Right kidney (tissue), 9 donors: ENCODE data around the gene AKR7A3.

Experiments used
- DNase-seq: peaks from one replicate; pipeline ENCODE4 v3.0.0-alpha.2; 2016
- long read RNA-seq, 8 donors: transcript quantifications; one replicate each; lab custom pipeline, GENCODE V29; 2026

The AKR7A3 gene
- long read RNA-seq, donor 1, partial matches to known transcripts, result 0 of 1 reads
- long read RNA-seq, donor 1, other reads (novel, unspliced or antisense), result 0 of 1 reads
- long read RNA-seq, donor 2, result 0 reads
- long read RNA-seq, donor 3, result 0 reads
- long read RNA-seq, donor 4, result 0 reads
- long read RNA-seq, donor 5, result 0 reads
- long read RNA-seq, donor 6, result 0 reads
- long read RNA-seq, donor 7, result 0 reads
- long read RNA-seq, donor 8, result 0 reads

DNA sequence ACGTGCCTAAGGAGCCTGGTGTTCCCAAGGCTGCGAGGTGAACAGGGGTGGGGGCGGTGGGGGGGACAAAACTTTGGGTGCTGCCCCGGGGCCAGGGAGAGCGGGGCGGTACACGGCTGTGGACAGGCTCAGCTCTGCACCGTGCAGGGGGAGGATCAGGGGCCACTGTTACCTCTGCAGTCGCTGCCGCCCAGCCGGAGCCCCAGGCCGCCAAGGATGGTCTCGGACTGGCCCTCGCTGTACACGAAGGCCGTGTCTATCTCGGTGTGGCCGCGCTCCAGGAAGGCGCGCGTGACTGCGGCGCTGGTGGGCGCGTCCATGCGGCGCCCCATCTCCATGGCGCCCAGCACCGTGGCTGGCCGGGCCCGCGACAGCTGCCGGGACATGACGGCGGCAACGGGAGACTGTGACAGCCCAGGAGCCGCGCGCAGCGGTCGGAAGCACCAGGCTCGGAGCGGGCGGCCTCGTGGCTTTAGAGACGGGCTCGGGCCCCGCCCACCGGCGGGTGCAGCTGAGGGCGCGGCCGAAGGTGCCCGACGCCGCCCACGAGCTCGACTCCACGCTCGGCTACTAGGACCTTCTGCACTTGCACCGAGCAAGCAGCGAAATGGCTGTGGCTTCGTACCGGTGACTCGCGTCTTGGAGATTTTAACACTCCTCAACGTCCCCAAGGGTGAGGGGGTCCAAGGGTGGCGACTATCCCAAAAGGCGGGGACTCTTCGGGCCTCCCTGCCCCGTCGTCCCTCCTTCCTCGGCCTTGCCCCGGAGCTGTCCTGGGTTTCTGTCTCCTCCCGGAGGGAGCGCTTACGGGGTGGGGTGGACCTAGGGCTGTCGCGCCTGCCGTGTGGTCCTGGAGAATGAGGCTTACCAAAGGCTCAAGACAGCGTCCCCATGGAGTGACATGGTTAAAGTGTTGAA is at the start of gene AKR7A3:
TSS of gene AKR7A3 (minus strand) at position 447 of the 918 bp plus-strand sequence. CDS start at position 386, 61 bp downstream.
- DNase-seq, result peak; percentile 46

DNA sequence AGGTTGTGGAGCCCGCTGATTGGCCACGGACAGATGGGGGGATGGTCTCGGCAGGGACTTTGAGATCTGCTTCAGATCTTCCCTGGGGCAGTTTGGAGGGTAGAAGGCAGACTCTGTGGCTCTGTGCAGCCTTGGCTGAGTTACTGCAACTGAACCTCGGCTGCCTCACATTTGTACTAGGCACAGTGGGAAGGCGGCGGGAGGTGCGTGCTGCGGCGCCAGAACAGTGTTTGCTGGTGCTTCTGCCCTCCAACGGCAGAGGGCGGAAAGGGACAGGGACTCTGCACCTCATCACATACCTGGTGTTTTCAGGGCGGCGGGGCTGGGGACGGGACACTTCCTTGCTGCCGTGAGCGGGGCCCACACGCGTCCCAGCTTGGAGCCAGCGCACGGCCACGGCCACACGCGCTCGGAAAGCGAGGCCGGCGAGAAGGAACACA is 49.8 kb upstream of the AKR7A3 start:
- DNase-seq, result peak; percentile 56

DNA sequence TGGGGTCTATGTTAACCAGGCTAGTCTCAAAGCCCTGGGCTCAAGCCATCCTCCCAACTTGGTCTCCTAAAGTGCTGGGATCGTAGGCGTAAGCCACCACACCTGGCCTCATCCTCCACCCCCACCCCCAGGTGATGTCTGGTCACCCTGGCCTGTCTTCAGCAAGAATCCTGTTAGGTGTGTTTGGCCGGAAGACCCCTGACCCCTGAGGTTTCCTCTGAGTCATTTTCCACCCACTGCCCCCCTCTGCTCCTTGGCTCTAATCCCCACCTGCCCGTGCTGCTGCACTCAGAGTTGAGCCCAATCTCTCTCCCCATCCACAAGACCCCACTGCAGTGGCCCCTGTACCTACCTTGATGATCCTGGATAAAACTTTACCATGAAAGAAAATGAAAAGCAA is 48.7 kb upstream of the AKR7A3 start:
- DNase-seq, result no peak

DNA sequence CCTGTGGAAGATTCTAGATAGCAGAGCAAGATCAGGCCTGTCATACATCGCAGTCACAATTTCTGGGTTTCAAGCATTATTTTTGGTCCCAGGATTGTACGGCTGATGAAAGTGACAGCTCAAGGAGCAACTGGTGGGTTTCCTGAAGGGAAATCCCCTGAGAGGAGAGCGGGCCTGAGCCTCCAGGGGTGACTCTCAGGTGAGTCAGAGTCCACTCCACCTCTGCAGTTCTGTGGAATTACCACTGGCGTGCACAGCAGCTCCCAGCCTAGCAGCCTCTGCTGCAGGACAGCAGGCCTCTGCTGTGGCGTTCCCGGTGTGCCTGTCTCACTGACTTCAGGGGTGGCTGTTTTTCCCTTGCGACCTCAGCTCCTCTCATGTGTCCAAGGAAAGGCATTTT is 48.0 kb upstream of the AKR7A3 start:
- DNase-seq, result no peak

DNA sequence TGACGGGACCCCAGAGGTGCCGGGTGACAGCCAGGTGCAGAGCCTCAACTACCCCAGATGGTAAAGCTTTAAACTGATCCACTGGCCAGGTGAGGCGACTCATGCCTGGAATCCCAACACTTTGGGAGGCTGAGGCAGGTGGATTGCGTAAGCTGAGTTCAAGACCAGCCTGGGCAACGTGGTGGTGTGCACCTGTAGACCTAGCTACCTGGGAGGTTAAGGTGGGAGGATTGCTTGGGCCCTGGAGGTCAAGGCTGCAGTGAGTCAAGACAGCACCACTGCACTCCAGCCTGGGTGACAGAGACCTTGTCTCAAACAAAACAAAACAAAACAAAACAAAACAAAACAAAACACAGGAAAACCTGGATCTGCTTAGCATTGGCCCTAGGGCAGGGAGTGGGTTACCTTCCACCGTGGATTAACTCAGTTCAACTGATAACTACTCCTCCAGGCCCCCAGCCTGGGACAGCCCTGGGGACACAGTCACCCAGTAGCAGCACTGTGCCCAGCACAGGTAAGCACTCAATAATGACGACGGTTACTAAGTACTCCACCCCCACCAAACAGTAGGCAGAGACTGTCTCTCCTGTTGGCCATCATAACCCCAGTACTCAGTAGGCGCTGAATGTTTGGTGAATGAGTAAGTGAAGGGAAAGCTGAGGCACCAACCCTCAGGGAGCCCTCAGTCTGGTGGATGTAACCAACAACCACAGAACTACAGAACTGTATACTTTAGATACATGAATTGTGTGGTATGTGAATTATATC is 45.2 kb upstream of the AKR7A3 start:
- no peak for DNase-seq

DNA sequence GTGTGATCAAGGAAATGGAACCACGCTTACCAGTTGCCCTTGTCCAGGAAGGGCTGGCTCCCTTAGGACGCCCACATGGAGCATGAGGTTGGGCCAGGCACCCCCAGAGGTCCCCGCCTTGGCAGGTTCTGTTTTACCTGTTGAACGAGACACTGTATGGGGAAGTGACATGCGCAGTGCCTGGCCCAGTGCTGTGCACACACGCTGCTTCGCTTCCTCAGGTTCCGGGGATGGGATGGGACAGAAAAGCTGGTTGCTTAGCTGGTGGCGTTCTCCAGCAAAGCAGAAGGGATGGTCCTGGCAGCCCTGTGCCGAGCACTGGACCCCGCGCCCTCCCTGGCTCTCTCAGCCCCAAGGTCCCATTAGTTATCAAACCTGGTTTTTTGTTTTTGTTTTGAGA is 44.3 kb upstream of the AKR7A3 start:
- no peak for DNase-seq

DNA sequence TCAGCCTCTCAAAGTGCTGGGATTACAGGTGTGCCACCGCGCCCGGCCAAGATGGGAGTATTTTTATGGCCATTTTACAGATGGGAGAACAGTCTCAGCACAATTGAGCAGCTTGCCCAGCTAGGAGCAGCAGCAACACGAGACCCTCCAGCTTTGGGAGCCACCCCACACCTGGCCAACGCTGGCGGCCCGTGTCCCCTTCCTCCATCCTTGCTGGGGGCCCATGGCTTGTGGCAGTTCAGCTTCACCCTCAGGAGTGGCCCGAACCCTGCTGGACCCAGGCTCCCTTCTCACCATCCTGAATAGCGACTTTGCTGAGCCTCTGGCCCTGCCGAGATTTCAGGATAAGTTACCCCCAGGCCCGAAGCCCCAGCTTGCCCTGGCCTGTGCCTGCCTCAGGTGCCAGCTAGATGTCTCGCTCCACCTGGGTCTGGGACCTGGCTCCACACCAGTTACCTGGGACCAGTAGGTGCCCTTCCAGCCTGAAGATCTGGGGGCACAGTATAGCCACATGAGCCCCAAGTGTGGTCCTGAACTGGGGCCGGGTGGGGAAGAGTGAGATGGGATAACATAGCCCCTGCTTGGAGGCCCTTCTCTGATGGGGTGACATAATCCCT is 42.8 kb upstream of the AKR7A3 start:
- DNase-seq, result no peak

DNA sequence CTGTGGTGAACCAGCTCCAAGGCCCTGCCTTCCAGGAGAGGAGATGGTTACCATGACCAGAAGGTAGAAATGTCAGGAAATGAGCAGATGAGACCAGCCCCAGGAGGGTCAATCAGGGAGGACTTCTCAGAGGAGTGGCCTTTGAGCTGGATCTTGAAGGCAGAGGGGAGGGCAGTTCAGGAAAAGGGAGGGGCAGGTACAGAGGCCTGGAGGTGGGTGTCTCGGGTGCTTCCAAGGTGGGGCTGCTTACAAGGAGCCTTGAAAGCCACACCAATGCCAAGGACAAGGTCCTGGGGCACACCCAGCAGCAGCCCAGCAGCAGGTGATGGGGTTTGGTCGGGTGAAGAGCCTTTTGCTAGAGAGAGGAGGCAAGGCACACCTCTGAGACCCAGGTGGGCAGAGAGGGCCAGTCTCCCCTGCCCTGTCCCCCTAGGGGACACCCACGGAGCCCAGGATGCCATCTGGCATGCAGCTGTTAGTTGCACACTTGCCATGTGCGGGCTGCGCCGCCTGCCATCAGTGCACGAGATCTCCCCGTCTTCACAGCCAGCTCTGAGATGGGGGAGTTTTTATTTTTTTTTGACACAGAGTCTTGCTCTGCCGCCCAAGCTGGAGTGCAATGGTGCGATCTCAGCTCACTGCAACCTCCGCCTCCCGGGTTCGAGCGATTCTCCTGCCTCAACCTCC is 42.0 kb upstream of the AKR7A3 start:
- no peak for DNase-seq

DNA sequence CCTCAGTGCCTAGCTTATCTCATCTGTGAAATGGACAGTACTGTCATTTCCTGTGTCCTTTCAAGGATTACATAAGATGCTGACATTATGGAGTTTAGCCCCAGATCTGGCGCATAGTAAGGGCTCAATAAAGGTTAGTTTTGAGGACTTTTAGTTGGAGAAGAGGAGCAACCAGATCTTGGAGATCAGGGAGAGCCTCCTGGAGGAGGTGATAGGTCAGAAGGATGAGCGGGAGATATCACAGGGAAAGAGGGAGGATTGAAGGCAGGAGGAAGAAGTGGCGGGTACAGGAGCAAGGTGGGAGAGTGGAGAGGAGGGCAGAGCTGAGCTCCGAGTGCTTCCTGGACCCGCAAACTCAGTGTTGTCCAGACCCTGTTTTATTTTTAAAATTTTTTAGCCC is 41.0 kb upstream of the AKR7A3 start:
- no peak for DNase-seq

DNA sequence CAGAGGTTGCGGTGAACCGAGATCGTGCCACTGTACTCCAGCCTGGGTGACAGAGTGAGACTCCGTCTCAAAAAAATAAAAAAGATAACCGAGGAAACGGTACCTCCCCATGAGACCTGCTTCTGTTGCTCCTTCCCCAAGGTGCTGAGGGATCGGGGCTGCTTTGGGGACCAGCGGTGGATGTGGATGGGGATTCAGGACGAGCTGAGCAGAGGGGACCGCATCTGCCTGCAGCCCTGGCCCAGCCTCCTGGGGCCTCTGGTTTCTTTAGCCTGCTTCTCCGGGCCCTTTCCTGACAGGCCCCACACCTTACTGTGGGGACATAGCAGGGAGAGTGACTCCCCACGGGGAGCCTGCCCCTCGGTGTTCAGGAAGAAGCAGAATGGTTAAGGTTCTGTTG is 40.6 kb upstream of the AKR7A3 start:
- no peak for DNase-seq

DNA sequence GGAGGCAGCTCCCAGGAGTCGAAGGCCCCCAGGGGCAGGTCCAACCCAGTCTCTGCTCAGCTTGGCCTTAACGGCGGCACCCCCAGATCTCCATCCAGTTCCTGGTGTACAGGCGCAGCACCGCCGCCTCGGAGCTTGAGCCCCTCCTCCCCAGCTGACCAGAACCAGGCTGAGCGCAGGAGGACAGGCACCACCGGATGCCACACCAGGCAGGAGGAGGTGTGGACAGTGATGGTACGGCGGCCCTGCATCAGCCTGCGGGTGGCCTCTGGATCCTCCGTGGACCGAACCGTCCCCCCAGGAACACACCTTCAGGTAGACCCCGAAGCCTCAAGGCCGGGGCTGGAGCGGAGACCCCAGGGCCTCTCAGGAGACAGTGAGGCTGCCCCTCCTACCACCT is 39.9 kb upstream of the AKR7A3 start:
- DNase-seq, result no peak

DNA sequence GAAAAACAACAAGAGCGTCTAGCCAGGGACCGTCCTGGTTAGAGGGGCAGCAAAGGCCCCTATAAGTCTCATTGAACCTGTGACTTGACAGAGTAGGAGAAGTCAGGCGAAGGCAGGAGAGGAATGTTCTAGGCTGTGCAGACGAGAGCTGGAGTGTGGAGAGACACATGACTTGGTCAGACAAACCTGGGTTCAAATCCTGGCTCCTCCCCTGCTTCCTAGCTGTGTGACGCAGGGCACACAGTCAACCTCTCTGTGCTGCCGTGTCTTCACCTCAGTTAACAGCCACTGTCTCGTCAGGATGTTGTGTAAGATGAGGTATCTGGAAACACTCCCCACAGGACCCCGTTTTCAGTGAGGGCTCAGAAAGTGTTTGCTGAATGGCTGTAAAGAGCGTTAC is 39.2 kb upstream of the AKR7A3 start:
- DNase-seq, result no peak

DNA sequence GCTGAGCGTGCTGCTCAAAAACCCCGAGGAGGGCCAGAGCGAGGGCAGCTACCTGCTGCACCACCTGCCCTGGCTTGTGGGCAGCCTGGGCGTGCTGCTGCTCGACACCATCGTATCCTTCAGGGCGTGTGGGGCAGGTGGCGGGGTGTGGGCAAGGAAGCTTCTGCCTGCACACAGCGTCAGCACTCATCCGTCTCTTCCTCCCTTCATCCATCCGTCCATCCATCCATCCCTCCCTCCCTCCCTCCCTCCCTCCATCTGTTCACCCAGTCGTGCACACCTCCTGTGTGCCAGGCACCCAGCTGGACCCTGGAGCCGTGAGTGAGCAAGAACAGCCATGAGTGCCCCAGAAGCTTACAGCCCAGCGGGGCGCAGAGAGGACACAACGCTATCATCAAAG is 38.7 kb upstream of the AKR7A3 start:
- DNase-seq, result no peak

DNA sequence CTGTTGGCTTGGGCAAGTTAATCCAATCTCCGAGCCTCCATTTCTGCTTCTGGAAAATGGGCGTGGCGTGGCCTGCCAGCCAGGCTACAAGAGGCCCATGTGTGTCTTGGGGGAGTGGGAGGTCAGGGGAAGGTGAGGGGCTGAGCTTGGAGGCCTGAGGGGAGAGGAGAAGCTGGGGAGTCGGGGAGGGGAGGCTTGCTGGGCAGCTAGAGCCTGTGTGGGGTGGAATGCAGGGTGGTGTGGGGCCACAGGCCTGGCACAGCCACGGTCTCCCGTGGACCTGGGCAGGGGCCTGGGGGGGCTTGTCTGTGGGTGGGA is 38.1 kb upstream of the AKR7A3 start:
- no peak for DNase-seq

DNA sequence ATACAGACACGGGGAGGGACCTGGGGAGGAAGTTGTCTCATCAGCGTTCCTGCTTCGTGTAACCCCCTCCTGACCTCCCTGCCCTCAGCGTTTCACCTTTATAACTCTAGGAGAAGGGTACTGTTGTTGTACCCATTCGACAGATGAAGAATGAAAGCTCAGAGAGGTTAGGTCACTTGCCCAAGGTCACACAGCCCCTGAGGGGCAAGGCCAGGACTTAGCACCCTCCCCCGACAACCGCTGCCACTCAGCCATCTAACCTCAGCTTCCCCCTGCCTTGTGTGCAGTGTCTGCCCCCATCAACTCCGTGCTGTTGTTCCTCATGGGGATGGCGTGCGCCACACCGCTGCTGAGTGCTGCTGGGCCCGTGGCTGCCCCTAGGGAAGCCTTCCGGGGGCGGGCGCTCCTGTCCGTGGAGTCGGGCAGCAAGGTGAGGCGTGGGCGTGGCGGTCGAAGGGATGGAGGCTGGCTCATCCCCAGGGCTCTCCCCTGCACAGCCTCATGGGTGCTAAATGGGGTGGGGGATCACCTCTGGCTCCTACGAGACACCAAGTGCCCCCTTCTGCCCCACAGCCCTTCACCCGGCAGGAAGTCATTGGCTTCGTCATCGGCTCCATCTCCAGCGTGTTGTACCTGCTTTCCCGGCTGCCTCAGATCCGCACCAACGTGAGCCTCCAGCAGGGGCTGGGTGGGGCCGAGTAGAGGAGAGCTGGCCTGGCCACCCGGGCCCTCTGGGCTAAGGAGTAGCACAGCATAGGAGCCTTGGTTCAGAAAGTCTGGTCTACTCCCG is 37.6 kb upstream of the AKR7A3 start:
- DNase-seq, result no peak

DNA sequence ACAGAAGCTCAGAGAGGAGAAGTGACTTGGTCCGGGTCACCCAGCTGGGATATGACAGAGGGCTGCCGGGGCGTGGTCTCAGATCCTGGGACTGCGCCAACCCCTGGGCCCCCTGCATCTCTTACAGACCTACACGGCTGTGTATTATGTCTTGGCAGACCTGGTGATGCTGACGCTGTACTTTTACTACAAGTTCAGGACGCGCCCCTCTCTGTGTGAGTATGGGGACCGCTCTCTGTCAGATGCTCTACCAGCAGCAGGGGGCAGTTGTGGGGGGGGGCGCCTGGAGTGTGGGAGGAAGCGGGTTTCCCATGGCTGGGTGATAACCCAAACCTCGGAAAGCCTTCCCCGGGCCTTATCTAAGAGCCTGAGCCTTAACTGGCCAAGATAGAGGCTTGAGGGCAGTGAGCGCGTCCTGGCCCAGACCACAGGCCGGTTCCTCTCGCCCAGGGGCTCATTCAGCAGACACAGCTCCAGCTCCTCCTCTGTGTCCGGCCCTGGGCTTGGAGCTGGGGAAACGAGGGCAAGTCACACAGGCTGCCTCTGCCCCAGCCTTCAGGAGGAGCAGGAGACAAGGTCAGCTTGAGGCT is 36.9 kb upstream of the AKR7A3 start:
- DNase-seq, result no peak

DNA sequence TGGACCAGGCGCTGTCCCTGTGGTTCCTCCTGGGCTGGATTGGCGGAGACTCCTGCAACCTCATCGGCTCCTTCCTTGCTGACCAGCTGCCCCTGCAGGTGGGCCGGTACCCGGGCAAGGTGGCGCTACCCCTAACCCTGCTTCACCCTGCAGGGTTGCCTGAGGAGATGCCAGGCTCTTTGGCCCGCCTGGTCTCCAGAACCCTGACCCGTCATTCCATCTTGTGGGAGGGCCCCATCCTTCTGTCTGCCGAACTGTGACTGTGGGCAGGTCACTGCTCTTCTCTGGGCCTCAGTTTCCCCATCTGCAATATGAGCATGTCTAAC is 36.1 kb upstream of the AKR7A3 start:
- DNase-seq, result no peak

DNA sequence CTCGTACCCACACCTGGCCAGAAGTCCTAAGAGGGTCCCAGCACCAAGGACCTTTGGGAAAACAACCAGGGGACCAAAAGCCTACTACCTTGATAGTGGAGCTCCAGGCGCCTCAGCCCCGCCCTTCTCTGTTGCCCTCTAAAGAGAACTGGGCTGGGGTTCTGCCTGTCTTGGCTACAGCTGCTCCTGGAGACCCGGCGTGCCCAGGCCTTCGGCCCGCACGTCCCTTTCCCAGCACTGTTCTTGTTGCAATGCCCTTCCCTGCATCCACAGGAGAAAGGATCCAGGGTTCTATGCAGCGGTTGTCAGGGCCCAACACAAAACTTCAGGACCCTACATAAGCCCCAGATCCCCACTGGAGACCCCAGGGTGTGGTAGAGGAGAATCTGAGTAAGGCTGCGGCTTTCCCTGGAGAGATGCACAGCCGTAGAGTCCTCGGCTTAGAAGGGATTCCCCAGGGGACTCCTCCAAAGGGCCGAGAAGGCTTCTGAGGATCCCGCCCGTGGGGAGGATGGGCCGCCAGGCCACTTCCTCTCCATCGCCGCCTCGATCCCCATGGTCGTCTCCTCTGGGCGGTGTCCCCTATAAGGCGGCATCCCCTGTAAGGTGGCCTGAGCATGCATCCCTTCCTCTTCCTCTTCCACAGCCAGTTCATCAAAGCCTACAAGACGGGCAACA is 35.6 kb upstream of the AKR7A3 start:
- DNase-seq, result no peak

DNA sequence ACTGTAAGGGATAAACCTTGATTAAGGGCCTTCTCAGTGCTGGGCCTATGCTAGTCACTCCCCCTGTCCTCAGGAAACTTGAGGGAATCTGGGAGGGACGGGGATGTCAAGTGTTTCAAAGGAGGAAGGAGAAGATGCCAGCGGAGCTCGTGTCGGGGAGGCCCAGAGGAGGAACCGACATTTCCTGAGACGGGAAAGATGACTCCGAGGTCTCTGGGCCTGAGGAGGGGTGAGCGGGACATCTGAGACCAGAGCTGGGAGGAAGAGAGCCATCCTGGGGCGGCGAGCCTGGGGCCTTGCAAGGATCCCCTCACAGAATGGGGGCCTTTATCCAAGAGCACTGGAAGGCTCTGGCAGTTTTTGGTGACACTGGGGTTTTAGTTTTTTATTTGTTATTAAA is 33.9 kb upstream of the AKR7A3 start:
- DNase-seq, result no peak

DNA sequence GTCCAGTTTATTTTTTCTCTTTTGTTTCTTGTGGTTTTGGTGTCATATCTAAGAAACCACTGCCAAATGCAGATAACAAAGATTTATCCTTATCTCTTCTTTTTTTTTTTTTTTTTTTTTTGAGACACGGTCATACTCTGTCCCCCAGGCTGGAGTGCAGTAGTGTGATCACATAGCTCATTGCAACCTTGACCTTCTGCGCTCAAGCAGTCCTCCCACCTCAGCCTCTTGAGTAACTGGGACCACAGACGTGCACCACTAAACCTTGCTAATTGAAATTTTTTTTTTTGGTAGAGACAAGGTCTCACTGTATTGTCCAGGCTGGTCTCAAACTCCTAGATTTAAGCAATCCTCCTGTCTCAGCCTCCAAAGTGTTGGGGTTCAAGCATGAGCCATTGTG is 32.5 kb upstream of the AKR7A3 start:
- DNase-seq, result no peak

DNA sequence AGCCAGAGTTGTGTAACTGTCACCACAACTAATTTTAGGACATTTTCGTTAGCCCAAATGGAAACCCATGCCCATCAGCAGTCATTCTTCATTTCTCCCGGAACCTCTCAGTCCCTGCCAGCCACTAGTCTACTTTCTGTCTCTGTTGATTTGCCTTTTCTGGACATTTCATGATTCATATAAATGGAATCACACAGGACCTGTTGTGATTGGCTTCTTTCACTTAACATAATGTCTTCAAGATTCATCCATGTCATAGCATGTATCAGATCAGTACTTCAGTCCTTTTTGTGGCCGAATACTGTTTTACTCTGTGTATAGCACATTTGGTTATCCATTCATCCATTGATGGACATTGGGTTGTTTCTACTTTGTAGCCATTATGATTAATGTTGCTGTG is 30.6 kb upstream of the AKR7A3 start:
- DNase-seq, result no peak
